GM21381 (cell line): ENCODE measurements around the gene SZT2.
"Not testable (repeated sequence)": the region's sequence is repeated elsewhere in the genome, so short reads cannot be mapped to it uniquely, and the experiment has no call there.

ENCODE experiments used
- ATAC-seq: cut with Tn5 transposase; IDR thresholded peaks from one replicate; pipeline ENCODE4 v1.9.1; 2021; ENCODE audit warnings: mild to moderate bottlenecking, moderate library complexity; ENCODE audit not compliant: unreplicated experiment

The SZT2 gene

DNA sequence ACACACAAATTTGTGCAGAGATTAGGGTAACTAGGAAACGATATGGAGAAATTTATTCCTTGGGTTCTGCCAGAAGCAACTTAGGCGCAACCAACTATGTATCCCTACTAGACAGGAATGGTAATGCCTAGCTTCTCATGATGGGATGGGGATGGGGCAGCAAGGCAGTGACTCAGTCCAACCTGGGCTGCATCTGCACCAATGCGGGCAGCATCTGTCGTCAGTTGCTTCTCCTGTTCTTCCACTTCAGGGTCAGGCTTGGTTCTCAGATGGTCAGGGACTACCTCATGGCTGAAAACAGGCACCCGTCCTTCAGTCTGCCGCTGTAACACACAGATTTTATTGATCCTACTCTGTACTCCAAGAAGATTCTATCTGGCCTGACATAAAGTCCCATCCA lies 3.0 kb upstream of the SZT2 start:
- no peak for ATAC-seq

DNA sequence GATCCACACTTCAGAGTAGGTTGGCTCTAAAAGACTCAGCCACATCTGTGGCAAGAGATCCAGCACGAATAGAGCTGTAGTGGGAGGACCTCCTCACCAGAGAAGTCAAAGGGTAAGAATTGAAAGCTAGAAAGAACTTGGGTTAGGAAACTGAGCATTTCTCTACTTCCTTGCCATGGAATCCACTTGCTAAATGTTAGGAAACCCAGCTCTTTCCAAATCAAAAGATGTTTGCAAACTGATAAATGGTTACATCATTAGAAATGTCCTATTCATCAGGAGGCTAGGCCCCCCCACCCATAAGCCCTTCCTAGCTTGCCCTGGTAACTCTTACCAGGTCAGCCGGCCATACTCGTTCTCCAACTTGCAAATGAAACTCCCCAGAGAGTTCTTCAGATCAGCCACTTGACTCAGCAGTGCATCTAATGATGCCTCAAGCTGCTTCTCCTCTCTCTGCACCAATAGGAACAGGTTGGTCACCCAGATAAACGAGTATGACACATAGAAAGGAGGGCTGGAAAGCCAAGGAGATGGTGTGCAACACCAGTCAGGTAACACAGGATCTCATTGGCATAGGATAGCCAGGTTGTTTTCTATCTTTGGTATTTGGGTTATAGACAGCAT lies 1.6 kb upstream of the SZT2 start:
- ATAC-seq = no peak

DNA sequence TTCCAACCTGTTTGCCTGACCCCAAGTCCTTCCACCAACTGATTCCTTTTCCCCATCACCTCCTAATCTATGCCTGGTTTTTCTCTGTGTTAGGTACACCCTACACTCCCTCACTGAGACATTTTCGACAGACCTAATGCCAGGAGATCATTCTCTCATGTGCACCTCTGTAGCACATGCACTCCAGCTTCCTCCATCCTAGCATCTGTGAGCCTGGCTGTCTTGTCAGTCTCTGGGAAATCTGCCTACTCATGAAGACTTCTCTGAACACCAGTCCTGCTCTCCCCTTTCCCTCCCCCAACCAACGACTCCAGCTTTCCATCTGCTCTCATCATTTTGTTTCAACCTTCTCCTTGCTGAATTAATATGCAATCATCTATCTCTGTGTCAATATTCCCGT lies 1.1 kb upstream of the SZT2 start:
- ATAC-seq = no peak

DNA sequence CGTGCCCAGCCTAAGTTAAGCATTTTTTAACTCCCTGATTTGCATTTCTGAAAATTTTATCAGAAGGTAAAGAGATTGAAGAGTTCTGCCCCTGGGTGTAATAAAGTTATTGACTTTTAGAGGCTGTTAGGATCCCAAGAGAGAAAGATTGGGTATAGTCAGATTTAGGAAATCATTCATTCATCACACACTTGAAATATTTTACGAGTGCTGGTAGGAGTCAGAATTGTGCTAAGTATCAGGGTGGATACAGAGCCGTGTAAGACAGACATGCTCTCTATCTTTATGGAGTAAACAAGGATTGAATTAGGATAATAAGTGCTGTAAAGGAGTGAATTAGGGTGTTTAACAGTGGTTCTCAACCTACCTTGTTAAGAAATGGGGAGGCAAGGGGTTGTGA lies 3.0 kb downstream of the SZT2 start:
- ATAC-seq = no peak

DNA sequence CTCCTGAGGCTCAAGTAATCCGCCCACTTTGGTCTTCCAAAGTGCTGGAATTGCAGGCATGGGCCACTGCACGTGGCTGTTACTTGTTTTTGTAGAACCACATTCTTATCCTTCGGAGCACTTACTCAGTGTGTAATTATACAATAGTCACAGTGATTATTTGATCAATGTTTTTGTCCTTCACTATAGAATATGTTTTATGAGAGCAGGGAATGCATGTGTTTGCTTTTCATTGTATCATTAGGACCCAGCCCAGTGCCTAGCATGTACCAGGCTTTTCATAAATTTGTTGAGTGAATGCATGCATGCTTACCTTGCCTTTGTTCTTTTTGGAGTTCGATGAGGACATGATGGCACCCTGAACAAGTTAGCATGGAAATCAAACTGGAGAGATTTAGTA lies 5.8 kb downstream of the SZT2 start:
- no peak for ATAC-seq

DNA sequence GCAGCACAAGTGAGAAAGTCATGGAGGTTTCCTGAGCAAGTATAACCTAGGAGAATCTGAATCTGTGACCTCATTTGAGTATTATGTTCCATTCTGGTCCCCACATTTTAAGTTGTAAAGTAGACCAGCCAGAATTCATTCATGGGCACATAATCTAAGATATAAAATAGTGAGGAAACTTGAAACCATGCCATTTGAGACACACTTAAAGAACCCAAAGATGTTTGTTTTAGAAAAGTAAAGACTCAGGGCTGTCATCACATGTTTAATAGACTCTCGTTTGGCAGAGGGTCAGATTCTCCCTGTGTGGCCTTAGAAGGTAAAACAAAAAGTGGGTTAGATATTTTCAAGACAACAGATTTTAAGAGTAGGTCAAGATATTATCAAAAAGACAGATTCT lies 6.4 kb downstream of the SZT2 start:
- no peak for ATAC-seq

DNA sequence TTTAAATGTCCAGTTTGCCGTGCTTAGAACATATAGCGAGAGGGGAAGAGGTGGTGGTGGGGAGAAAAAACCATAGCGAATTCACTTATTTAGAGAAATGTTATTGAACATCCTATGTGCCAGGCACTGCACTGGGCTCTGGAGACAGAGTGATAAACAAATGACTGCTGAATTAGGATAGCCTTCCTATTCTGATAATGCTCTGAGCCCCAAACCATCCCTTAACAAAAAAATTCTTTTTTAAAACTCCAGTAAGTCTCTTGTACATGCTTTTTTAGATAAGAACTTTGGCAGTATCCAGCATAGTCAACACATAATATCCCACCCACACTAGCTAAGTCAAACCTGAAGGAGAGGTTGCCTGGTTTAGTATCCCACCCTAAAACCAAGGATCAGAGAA lies 8.5 kb downstream of the SZT2 start:
- ATAC-seq = no peak

DNA sequence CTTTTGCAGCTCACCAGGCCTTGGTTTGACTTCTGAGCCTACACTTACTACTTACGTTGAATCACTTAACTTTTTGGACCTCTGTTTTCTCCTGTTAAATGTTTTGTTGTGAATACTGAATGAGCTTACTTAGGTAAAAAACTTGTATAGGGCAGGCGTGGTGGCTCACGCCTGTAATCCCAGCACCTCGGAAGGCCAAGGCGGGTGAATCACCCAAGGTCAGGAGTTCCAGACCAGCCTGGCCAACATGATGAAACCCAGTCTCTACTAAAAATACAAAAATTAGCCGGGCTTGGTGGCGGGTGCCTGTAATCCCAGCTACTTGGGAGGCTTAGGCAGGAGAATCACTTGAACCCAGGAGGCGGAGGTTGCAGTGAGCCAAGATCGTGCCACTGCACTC lies 10.7 kb downstream of the SZT2 start:
- not testable (repeated sequence) for ATAC-seq

DNA sequence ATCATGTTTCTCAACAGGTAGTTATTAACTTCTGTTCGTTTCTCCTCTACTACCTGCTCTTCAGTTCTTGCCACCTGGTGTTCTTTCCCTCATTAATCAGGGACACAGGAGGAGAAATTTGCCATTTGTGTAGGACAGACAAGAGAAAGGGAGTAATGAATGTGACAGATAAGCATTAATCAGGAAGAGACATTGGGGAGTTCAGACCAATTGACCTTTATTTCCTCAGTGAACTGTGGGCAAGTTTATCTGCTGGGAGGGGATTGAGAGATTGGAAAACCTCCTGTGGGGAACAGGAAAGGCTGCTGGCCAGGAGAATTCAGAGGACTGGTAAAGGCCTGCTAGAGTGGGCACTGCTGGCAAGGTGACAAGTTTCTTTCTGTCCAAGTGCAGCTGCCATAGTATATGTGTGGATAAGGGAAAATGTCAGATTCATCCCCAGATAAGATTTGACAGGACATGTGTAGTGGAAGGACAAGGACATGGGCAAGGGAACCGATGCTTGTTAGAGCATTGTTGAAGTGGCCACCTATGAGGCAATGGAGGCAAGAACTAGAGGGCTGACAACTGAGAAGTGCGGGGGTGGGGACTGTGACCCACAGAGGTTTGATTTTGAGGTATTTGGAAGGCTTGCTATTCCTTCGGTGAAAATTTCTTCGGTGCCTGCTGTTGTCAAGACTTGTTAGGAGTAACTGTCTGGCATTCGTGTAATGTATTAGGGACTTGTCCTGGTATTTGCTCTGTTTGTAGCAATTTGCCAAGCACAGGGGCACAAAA lies 12.6 kb downstream of the SZT2 start:
- ATAC-seq = no peak

DNA sequence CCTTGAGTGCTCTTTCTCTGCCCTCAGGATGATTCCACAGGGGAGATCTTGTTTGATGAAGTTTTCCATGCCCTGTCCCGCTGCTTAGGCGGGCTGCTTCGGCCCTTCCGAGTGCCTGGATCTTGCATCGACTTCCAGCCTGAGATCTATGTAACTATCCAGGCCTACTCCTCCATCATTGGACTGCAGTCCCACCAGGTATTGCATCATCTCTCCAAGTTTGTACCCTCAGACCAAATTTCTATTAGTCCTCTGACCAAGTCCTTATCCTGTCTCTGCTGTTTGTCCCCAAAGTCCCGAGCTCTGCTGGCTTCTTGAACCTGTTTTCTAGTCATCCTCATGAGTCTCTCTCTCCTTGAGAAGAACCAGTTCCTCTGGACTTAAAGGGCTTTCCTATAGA lies 14.7 kb downstream of the SZT2 start:
- ATAC-seq = no peak

DNA sequence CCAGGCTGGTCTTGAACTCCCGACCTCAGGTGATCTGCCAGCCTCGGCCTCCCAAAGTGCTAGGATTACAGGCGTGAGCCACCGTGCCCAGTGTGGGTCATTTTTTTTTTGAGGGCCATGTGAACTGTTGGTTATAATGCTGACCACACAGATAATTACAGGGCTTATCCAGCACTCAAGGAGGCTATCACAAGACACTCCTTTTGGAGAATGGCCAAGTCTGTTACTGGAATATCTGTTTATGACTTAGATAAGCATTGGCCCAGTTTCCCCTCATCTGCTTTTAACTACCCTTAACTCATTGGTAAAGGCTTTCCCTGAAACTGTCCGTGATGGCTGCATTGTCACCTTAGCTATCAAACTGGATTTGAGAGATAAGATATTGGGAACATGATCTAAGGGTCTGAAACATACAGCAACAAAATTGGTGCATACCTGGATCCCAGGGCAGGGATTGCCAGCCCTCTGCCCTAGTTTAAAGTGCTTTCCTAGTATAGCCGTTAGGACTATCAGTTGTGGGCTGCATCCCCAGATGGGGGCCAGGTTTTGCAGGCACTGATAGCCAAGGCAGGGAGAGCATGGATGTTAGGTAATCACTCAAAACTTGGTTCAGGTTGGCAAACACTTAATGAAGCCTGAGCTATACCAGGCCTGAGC lies 15.6 kb downstream of the SZT2 start:
- ATAC-seq = no peak

DNA sequence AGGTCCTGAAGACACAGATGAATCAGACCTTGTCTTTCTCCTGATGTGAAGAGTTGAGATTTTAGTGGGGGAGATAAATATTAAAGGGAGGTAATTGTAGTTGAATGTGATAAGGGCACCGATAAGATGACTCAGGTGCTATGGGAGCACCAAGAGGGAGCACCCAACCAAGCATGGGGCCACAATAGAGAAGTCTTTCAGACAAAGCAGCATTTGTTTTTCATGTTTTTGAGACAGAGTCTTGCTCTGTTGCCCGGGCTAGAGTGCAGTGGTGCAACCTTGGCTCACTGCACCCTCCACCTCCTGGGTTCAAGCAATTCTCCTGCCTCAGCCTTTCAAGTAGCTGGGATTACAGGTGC lies 16.2 kb downstream of the SZT2 start:
- ATAC-seq = no peak

DNA sequence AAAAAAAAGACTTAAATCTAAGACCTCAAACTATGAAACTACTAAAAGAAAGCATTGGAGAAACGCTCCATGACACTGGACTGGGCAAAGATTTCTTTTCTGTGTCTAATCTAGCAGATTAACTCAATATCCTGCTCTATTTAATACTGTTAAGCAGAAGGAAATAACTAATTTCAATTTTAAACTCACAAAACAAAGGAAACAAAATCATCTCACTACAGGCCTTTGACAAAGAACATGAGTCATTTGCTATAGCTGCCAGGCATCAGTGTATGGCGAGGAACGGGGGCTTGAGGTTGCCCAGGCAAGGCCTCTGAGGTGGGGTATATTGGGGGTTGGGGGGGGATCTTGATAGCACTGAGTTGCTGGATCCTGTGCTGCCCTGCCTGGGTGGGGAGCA lies 20.9 kb downstream of the SZT2 start:
- ATAC-seq = no peak

DNA sequence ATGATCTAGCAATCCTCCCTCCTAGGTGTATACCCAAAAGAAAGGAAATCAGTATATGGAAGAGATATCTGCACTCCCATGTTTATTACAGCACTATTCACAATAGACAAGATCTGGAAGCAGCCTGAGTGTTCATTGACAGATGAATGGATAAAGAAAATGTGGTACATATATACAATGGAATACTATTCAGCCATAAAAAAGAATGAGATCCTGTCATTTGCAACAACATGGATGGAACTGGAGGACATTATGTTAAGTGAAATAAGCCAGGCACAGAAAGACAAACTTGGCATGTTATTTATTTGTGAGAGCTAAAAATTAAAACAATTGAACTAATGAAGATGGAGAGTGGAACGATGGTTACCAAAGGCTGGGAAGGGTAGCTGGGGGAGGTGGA lies 23.7 kb downstream of the SZT2 start:
- not testable (repeated sequence) for ATAC-seq

DNA sequence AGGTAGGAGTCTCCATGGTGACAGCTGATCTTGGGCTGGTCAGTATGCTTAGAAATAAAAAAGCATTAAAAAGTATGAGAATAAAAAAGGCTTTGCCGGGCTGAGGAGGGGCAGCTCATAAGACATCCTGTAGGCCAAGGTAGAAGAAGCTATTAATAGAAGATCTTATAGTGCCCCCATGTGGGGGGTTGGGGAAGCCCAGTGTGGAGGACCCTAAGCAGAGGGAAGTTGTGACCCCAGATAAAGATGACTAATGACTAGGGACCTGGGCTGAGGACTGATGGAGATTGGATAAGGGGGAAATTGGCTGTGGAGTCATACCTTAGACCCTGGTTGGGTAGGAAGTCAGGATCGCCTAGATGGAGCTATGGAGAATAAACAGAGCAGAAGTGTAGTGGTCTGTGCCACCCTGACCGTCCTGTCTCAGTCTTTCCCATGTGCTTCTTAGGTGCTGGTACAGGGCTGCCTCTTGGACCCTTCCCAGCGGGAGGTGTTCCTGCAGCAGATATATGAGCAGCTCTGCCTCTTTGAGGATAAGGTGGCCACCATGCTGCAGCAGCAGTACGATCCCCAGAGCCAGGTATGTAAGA lies 25.0 kb downstream of the SZT2 start:
- no peak for ATAC-seq

DNA sequence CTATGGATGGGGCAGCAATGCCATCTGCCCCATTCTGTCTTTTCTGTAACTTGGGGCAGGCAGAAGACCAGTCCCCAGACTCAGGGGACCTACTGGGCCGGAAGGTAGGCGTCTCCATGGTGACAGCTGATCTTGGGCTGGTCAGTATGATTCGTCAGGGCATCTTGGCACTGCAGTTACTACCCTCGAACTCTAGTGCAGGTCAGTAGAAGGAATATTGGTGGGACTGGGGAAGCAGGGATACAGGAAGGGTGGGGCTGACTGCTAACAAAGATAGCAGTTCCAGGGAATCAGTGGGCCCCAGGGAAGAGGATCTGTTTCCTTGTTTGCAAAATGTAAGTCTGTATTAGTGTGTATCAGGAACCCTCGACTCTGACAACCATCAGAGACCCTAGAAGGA lies 26.2 kb downstream of the SZT2 start:
- ATAC-seq = no peak

DNA sequence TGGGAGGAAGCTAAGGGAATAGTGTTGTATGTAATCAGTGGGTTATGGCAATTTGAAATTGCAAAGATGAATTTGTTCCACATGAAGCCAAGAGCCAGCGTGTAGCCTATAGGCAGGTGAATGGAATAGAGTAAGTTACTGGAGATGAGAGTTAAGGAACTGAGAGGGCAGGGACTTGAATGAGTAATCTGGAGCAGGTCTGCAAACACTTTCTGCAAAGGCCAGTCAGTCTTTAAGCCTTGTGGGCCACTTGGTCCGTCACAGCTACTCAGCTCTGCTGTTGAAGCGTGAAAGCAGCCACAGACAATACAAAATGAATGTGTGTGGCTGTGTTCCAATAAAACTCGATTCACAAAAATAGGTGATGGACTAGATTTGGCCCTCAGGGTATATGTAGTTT lies 29.2 kb downstream of the SZT2 start:
- ATAC-seq = no peak

DNA sequence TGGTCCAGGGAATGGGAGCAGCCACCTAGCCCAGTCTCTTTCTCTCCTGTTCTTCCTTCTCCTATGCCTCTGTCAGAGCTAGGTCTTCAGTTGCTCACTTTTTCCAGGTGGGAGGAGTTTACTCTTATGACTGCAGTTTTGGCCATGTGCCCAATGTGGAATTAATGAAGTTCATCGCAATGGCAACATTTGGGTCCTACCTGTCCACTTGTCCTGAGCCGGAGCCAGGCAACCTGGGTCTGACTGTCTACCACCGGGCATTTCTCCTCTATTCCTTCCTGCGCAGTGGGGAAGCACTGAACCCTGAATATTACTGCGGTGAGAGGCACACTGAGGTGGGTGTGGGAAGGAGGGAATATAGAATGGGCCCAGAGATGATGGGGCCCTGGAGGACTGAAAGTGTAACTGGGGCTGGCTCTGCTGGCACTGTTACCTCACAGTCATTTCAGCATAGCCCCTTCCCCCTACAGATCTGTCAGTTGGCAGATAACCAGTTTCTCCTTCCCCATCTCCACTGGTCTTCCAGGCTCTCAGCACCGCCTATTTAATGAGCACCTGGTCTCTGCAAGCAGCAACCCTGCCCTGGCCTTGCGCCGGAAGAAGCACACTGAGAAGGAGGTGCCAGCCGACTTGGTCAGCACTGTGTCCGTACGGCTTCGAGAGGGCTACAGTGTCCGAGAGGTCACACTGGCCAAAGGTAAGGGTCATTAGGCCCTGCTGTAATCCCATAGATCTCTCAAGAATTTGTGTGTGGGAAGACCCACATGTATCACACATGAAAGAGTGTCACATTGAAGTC lies 30.1 kb downstream of the SZT2 start:
- no peak for ATAC-seq

DNA sequence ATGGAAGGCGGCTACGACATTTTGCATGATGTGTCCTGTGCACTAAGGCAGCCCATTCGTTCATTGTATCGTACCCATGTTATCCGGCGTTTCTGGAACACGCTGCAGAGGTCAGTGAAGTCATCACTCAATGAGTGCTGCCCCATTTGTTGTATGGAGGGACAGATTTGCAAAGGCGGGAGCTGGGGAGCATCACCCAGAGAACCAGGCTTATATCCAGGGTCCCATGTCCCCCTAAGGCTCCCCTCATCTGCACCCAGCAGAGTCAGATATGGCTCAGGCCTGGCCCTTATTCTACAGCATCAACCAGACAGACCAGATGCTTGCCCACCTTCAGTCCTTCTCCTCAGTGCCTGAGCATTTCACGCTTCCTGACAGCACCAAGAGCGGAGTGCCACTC lies 31.2 kb downstream of the SZT2 start:
- ATAC-seq = no peak

DNA sequence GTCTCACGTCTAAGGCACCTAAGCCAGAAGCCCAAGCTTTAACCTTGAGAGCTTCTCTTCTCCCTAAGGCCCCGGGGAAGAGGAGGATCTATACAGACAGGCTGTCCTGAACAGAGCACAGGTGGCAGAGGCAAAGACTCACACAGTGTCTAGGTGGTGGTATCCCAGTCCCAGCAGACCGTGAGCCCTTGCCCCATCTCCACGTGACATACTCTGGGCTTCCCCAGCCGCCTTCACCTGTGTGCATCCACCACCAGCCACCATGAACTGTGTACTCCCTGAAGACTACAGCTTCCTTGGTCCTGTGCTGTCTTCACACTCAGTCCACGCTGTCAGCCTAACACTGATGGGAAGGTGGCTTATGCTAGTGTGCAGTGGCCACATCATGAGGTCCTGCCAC lies 31.7 kb downstream of the SZT2 start:
- ATAC-seq = no peak
